NOMO-1 (cell line): ENCODE data around the gene CD109.
"Not testable (repeated sequence)": the region's sequence is repeated elsewhere in the genome, so short reads cannot be mapped to it uniquely, and the experiment has no call there.

Source experiments
- DNase-seq, 2 experiments: peaks; one replicate each; lab custom pipeline; 2025; ENCODE audit not compliant: unreplicated experiment in 2 of 2; lab: John Stamatoyannopoulos, UW

Gene CD109

DNA sequence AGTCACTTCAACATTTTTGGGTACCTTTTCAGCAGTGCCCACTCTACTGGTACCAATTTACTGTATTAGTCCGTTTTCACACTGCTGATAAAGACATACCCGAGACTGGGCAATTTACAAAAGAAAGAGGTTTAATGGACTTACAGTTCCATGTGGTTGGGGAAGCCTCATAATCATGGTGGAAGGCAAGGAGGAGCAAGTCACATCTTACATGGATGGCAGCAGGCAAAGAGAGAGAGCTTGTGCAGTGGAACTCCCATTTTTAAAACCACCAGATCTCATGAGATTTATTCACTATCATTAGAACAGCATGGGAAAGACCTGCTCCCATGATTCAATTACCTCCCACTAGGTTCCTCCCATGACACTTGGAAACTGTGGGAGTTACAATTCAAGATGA lies 12.4 kb upstream of the CD109 start:
- DNase-seq, result not testable (repeated sequence)

DNA sequence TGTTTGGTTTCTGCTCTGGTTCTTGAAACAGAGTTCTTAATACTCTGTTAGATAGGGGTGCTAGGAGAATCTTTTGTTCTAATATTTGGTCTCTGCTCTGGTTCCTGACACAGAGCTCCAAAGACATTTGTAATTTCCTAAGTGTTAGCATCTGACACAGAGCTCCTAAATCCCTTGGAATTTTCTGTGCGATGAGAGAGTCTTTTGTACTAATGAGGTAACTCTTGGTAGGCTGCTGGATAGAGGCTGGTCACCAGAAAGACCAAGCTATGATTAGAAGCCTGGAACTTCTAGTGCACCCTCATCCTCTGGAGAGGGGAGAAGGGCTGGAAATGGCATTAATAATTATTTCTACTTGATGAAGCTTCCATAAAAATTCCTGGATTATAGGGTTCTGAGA lies 7.7 kb upstream of the CD109 start:
- no peak for DNase-seq

DNA sequence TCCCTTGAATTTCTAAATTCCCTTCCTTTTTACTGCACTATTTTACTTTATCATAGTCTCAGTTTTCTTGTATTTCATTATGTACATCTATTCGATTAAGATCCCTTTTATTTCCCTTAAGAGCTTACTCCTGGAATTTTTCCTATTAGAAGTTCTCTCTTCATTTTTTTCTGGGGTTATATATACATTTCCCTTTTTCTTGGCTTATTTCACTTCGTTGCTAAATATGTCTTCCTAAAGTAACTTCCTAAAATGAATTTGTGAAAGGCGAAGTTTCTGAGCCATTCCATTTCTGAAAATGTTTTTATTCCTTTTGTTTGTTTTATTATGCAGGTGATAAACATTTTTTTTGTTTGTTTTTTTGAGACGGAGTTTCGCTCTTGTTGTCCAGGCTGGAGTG lies 5.9 kb upstream of the CD109 start:
- peak in 1 of 2 experiments; percentile 25 for DNase-seq

DNA sequence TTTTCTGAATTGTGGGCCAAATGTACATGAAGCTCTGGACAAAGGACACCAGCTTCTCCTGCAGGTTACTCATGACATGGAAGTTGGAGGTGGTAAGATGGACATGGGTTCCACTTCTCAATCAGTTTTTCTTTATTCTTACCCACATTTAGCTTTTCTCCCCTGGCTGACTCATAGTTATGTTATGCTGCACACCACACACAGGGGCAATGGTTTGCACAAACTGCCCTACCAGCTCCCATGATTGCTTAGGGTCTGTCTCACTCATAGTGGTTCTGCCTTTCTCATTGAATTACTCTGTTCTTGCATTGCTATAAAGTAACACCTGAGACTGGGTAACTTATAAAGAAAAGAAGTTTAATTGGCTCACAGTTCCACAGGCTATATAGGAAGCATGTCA lies 4.5 kb upstream of the CD109 start:
- DNase-seq, result no peak

- DNase-seq, result no peak
Measured at GRCh38 chr6:73694711-73695411, 1.1 kb upstream of the CD109 start.

- DNase-seq, result peak in 1 of 2 experiments; percentile 24
Measured at GRCh38 chr6:73696966-73697655, 1.1 kb downstream of the CD109 start.

DNA sequence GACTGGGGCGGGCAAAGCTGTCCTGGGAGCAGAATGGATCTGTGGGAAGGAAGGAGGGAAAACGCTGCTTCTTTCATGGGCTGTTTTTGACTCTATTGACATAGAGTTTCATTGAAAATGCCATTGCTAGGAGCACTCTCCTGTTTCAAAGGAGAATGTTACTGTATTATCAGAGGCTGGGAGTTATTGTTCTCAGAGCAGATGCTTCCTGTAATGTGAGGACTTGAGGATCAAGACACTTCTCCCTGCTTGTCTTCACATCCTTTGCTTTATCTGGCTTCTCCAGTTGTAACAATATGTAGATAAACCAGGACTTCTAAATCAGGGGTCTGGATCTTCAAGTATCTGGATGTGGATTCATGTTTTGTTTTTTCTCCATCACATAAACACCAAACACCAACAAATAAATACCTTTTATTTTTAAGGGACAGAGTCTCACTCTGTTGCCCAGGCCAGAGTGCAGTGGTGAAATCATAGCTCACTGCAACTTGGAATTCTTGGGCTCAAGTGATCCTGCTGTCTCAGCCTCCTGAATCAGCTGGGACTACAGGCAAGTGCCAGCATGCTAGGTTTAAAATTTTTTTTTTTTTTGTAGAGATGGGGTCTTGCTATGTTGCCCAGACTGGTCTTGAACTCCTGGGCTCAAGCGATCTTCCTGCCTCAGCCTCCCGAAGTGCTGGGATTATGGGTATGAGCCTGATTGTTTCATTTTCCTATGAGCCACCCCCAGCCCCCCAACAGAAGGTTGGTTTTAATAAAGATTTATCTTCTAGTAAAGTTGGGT lies 3.9 kb downstream of the CD109 start:
- DNase-seq, result no peak

- DNase-seq, result no peak
Measured at GRCh38 chr6:73702444-73702843, 6.4 kb downstream of the CD109 start.

- DNase-seq, result no peak
Measured at GRCh38 chr6:73703466-73703865, 7.5 kb downstream of the CD109 start.

- no peak for DNase-seq
Measured at GRCh38 chr6:73704260-73704659, 8.3 kb downstream of the CD109 start.

DNA sequence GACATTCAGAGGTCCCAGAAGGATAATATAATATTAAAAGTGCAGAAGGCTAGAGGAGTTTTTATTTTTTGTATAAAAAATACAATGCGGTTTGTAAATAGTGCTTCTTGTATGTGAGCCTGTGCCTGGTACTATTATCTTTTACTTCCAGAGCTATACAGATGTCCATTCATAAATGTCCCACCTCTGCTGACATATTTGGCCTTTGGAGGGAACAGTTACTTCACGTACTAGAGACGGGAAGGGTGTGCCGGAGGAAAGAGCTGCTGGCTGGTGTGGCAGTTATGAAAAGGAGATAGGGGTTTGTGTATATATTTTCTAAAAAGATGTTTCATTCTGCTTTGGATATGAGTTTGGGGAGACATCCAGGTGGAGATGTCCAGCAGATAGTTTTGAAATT lies 8.8 kb downstream of the CD109 start:
- DNase-seq, result no peak

DNA sequence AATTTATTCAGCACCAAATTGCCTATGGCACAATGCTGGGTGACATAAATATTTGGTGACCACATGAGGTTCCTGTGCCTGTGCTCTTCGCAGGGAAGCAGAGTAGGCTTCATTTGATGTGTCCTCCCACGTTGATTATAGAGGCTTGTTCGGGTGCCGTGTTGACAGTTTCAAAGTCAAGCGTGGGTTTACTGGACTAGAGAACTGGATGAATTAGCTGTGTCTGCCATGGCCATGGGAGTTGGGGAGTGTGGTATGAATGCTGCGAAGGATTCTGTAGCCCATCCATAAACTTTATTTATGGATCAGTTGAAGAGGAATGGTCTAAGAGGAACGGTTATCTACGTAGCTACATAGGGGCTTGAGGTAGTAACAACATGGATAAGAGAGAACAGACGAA lies 11.0 kb downstream of the CD109 start:
- no peak for DNase-seq

- DNase-seq, result no peak
Measured at GRCh38 chr6:73710470-73710869, 14.5 kb downstream of the CD109 start.

DNA sequence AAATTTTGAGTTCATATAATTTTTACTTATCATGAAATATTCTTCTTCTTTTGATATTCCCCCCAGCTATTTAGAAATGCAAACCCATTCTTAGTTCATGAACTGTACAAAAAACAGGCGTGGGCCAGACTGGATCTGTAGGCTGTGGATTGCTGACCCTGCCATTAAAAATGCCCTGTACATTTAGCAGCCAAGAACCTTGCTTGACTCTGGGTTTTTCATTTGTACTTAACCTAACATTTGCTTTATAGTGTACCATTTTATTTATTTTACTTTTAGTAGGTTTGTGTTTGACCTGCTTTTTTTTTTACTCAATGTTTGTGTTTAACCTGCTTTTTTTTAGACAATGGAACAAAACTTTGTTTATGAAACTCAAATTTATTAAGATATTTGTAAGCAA lies 14.9 kb downstream of the CD109 start:
- no peak for DNase-seq

DNA sequence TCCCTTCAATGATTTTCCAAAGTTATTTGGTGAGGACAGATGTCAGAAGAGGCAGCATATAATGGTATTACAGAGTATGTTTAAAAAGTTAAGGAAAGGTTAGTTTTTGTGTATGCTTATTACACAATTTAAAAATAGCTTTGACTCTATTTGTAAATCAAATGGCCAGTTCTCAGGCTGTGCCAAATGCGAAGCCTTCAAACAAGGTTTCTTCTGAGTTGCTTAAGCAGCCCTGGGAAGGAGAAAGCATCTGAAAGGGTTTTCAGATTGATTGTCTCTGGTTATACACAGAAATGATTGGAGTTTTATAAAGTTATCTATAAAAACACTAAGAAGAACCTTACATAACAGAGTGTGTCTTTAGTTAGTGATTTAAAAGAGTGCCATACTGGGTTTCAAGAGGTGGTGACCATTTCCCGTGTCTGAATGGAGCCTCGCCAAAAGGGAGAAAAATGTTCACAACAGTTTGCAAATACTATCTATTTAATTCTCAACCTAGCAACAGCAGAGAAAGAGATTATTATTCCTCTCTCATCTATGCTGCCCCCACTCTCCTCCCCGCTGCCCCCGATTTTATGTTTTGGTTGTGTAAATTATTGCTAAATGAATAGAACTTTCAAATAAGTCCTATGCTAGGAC lies 16.7 kb downstream of the CD109 start:
- DNase-seq, result no peak

DNA sequence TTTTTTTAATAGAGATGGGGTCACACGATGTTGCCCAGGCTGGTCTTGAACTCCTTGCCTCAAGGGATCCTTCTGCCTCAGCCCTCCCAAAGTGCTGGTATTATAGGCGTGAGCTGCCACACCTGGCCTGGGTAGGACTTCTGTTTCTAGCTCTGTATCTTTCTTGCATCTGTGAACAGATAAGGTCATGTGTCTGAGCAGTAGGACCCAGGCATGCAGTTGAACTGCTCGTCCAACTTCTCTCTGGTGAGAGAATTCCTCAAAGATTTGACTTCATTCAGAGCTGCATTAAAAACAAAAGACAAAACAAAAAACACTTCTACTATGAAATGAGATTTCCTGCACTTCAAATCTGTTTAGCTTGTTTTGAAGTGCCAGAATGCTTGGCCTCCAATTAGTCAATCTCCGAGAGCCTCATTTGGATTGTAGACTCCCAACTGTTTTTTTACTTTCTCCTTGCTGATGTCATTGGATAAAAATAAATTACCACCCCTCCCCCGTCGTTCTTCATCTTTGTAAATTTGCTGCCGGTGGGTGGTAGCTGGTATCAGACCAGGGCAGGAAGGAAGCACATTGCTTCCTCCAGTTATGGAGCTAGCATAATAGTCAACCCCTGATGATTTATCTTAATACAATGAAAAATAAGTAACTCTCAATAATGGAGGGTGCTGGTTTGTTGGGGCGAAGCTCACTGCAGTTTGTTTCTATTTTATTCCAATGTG lies 17.6 kb downstream of the CD109 start:
- DNase-seq, result no peak

GRCh38 chr6:73715111-73715508 lies 19.1 kb downstream of the CD109 start:
- DNase-seq, result not testable (repeated sequence)

GRCh38 chr6:73719046-73719445 lies 23.0 kb downstream of the CD109 start:
- DNase-seq, result no peak

GRCh38 chr6:73722318-73723060 lies 26.5 kb downstream of the CD109 start:
- DNase-seq, result peak; percentile 61 to 89

DNA sequence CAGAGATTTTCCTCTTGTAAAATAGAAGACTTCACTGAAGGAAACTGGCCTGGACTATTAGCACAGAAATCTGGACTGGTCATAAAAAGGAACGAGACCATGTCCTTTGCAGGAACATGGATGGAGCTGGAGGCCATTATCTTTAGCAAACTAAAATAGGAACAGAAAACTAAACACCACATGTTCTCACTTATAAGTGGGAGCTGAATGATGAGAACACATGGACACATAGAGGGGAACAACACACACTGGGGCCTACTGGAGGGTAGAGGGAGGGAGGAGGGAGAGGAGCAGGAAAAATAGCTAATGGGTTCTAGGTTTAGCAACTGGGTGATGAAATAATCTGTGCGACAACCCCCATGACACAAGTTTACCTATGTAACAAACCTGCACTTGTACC lies 27.5 kb downstream of the CD109 start:
- DNase-seq, result not testable (repeated sequence)
